ENCODE data around the gene RCC1. TPM values are rescaled to one million over a fixed set of nuclear protein-coding genes. Genes with fewer than 3 reads are reported as not detected.
A peak's percentile ranks its signal among the peaks of the same experiment; 100 is the strongest.
"Not testable (repeated sequence)": the region's sequence is repeated elsewhere in the genome, so short reads cannot be mapped to it uniquely, and the experiment has no call there.

Gene RCC1
- total and polyA plus RNA-seq, 2 experiments from 2014 or later = 17.5 to 27.0 TPM

- no peak overlapping the region for H2AFZ ChIP-seq
- in situ Hi-C loops (cut with MboI) = no loop called here
Observed at GRCh38 chr1:28517649-28517999, 11.8 kb downstream of the RCC1 start.

GRCh38 chr1:28518000-28518744 is 12.3 kb downstream of the RCC1 start:
- H3K9ac ChIP-seq = peak overlapping the region; percentile 89
- DNase-seq = peak; percentile 94
- peak overlapping the region; percentile 87 for H2AFZ ChIP-seq
- no peaks in the 10 kb centered on the region for H3K9me2 ChIP-seq (ENCODE audit: insufficient read depth)
- H3F3A ChIP-seq (ENCODE audit: insufficient read depth) = peaks cover 41% of the 10 kb centered on the region
- peak overlapping the region; percentile 72 for H3K27ac ChIP-seq
- peak overlapping the region; percentile 91 for H3K4me3 ChIP-seq
- no peaks in the 10 kb centered on the region for H3K27me3 ChIP-seq (replicated peaks; ENCODE audit: insufficient read depth)
- in situ Hi-C loops (cut with MboI) = no loop called here
- H3K4me2 ChIP-seq (ENCODE audit: unreplicated experiment) = peak overlapping the region; percentile 90
- TF ChIP-seq EZH2 (IDR thresholded peaks at IDR 0.05; ENCODE audit: insufficient read depth, poor library complexity, severe bottlenecking) (no peak), EZH2phosphoT487 (IDR thresholded peaks at IDR 0.05; ENCODE audit: insufficient read depth, low read depth) (no peak)
- H3K79me2 ChIP-seq (ENCODE audit: insufficient read depth) = peaks cover 40% of the 10 kb centered on the region
- H3K9me3 ChIP-seq (ENCODE audit: low read depth) = no peaks in the 10 kb centered on the region
- H3K36me3 ChIP-seq (ENCODE audit: low read depth) = peaks cover 8% of the 10 kb centered on the region; the same call in 1 of the 2 replicates
- WGBS, 2 experiments (ENCODE audit: low coverage in 1 of 2, low lambda C conversion rate in 2 of 2, missing lambda C conversion rate in 2 of 2) = 0 to 1% methylated on average over 30 to 61 of the region's 92 CpGs
- 0 out of 2 replicates have a peak, but pooled peaks cover 6% of the 10 kb centered on the region for H3K4me1 ChIP-seq (ENCODE audit: insufficient read depth)
- H4K20me1 ChIP-seq (ENCODE audit: insufficient read depth) = no peaks in the 10 kb centered on the region

More at GRCh38 chr1:28517649-28517999, 11.8 kb downstream of the RCC1 start:
- peak overlapping the region; percentile 72 for H3K27ac ChIP-seq
- peaks cover 47% of the 10 kb centered on the region for H3F3A ChIP-seq (ENCODE audit: insufficient read depth)
- WGBS, 2 experiments (ENCODE audit: low coverage in 1 of 2, low lambda C conversion rate in 2 of 2, missing lambda C conversion rate in 2 of 2) = 13 to 16% methylated on average over 7 of the region's 7 CpGs
- peaks cover 11% of the 10 kb centered on the region; the same call in 1 of the 2 replicates for H3K36me3 ChIP-seq (ENCODE audit: low read depth)
- H4K20me1 ChIP-seq (ENCODE audit: insufficient read depth) = no peaks in the 10 kb centered on the region
- no peaks in the 10 kb centered on the region for H3K27me3 ChIP-seq (replicated peaks; ENCODE audit: insufficient read depth)
- peak; percentile 59 for DNase-seq
- 0 out of 2 replicates have a peak, but pooled peaks cover 6% of the 10 kb centered on the region for H3K4me1 ChIP-seq (ENCODE audit: insufficient read depth)
- H3K9ac ChIP-seq = peak overlapping the region; percentile 89
- H3K9me3 ChIP-seq (ENCODE audit: low read depth) = no peaks in the 10 kb centered on the region
- peak overlapping the region; percentile 90 for H3K4me2 ChIP-seq (ENCODE audit: unreplicated experiment)
- H3K9me2 ChIP-seq (ENCODE audit: insufficient read depth) = no peaks in the 10 kb centered on the region
- peaks cover 38% of the 10 kb centered on the region for H3K79me2 ChIP-seq (ENCODE audit: insufficient read depth)
- TF ChIP-seq EZH2 (IDR thresholded peaks at IDR 0.05; ENCODE audit: insufficient read depth, poor library complexity, severe bottlenecking) = no peak
- no peak for TF ChIP-seq EZH2phosphoT487 (IDR thresholded peaks at IDR 0.05; ENCODE audit: insufficient read depth, low read depth)
- H3K4me3 ChIP-seq = peak overlapping the region; percentile 91

- TF ChIP-seq EZH2 (IDR thresholded peaks at IDR 0.05; ENCODE audit: insufficient read depth, poor library complexity, severe bottlenecking) (no peak), EZH2phosphoT487 (IDR thresholded peaks at IDR 0.05; ENCODE audit: insufficient read depth, low read depth) (no peak)
- Histone ChIP-seq H3K79me2 (ENCODE audit: insufficient read depth) (peaks cover 47% of the 10 kb centered on the region), H3K27me3 (replicated peaks; ENCODE audit: insufficient read depth) (no peaks in the 10 kb centered on the region), H3K9me3 (ENCODE audit: low read depth) (no peaks in the 10 kb centered on the region), H3K4me2 (ENCODE audit: unreplicated experiment) (peak overlapping the region; percentile 90), H3F3A (ENCODE audit: insufficient read depth) (peaks cover 35% of the 10 kb centered on the region), H4K20me1 (ENCODE audit: insufficient read depth) (no peaks in the 10 kb centered on the region), H3K9ac (peak overlapping the region; percentile 89), H3K9me2 (ENCODE audit: insufficient read depth) (no peaks in the 10 kb centered on the region), H2AFZ (peak overlapping the region; percentile 57), H3K4me1 (ENCODE audit: insufficient read depth) (0 out of 2 replicates have a peak, but pooled peaks cover 6% of the 10 kb centered on the region), H3K4me3 (peak overlapping the region; percentile 91), H3K27ac (no peak overlapping the region), H3K36me3 (ENCODE audit: low read depth) (peaks cover 1% of the 10 kb centered on the region; the same call in 1 of the 2 replicates)
- WGBS, 2 experiments (ENCODE audit: low coverage in 1 of 2, low lambda C conversion rate in 2 of 2, missing lambda C conversion rate in 2 of 2) = 6 to 9% methylated on average over 20 to 21 of the region's 21 CpGs
- in situ Hi-C loops (cut with MboI) = no loop called here
- DNase-seq = peak; percentile 54
Observed at GRCh38 chr1:28518745-28519341, 13.0 kb downstream of the RCC1 start.

- WGBS, 2 experiments (ENCODE audit: low coverage in 1 of 2, low lambda C conversion rate in 2 of 2, missing lambda C conversion rate in 2 of 2) = 91% methylated on average over 10 of the region's 10 CpGs
- in situ Hi-C loops (cut with MboI) = no loop called here
- H4K20me1 ChIP-seq (ENCODE audit: insufficient read depth) = no peaks in the 10 kb centered on the region
Observed at GRCh38 chr1:28519946-28520725, 14.3 kb downstream of the RCC1 start.

GRCh38 chr1:28520796-28521195 is 15.0 kb downstream of the RCC1 start:
- in situ Hi-C loops (cut with MboI); H4K20me1 ChIP-seq (ENCODE audit: insufficient read depth); H2AFZ ChIP-seq; H3K36me3 ChIP-seq (ENCODE audit: low read depth); H3K9ac ChIP-seq; H3K9me3 ChIP-seq (ENCODE audit: low read depth); DNase-seq; H3K4me1 ChIP-seq (ENCODE audit: insufficient read depth); H3K27me3 ChIP-seq (replicated peaks; ENCODE audit: insufficient read depth); H3K27ac ChIP-seq; H3K4me3 ChIP-seq; H3K9me2 ChIP-seq (ENCODE audit: insufficient read depth); H3K4me2 ChIP-seq (ENCODE audit: unreplicated experiment): not testable (repeated sequence)
- peaks cover 67% of the 10 kb centered on the region for H3K79me2 ChIP-seq (ENCODE audit: insufficient read depth)
- 95 to 98% methylated on average over 12 of the region's 12 CpGs for WGBS, 2 experiments (ENCODE audit: low coverage in 1 of 2, low lambda C conversion rate in 2 of 2, missing lambda C conversion rate in 2 of 2)
- peaks cover 21% of the 10 kb centered on the region for H3F3A ChIP-seq (ENCODE audit: insufficient read depth)

More at GRCh38 chr1:28519946-28520725, 14.3 kb downstream of the RCC1 start:
- Histone ChIP-seq H3K4me1 (ENCODE audit: insufficient read depth) (0 out of 2 replicates have a peak, but pooled peaks cover 6% of the 10 kb centered on the region), H3K9me3 (ENCODE audit: low read depth) (no peaks in the 10 kb centered on the region), H2AFZ (no peak overlapping the region), H3F3A (ENCODE audit: insufficient read depth) (peaks cover 26% of the 10 kb centered on the region), H3K27ac (no peak overlapping the region), H3K79me2 (ENCODE audit: insufficient read depth) (peaks cover 60% of the 10 kb centered on the region), H3K4me3 (no peak overlapping the region), H3K27me3 (replicated peaks; ENCODE audit: insufficient read depth) (no peaks in the 10 kb centered on the region), H3K9ac (no peak overlapping the region), H3K4me2 (ENCODE audit: unreplicated experiment) (no peak overlapping the region), H3K9me2 (ENCODE audit: insufficient read depth) (no peaks in the 10 kb centered on the region), H3K36me3 (ENCODE audit: low read depth) (no peaks in the 10 kb centered on the region)
- no peak for DNase-seq
- TF ChIP-seq EZH2phosphoT487 (IDR thresholded peaks at IDR 0.05; ENCODE audit: insufficient read depth, low read depth) = no peak
- no peak for TF ChIP-seq EZH2 (IDR thresholded peaks at IDR 0.05; ENCODE audit: insufficient read depth, poor library complexity, severe bottlenecking)

All from GM23248 (cell line).